Neural progenitor cell (in vitro differentiated cells): ENCODE results near the gene ARAP2. TPM values are rescaled to one million over a fixed set of nuclear protein-coding genes. Genes with fewer than 3 reads are reported as not detected.

Experiments used
- DNase-seq: peaks from one replicate; pipeline ENCODE4 v3.0.0-alpha.2; 2016; ENCODE audit warnings: low spot score
- H2AFZ ChIP-seq: fragments of 200-600 bp; sonication (generic); replicated peaks from 2 replicates; pipeline ENCODE4 v1.6.1; 2016; ENCODE audit warnings: antibody characterized with exemption
- H3F3A ChIP-seq: fragments of 200-600 bp; sonication (generic); 2 replicates; pipeline ENCODE4 v1.6.1; 2016; ENCODE audit warnings: antibody characterized with exemption, low read depth
- H3K27ac ChIP-seq: fragments of 200-600 bp; sonication (generic); 2 replicates; pipeline ENCODE4 v1.5.1; 2016; ENCODE audit warnings: mild to moderate bottlenecking
- H3K27me3 ChIP-seq: fragments of 200-600 bp; sonication (generic); 2 replicates; pipeline ENCODE4 v1.6.1; 2016; ENCODE audit warnings: mild to moderate bottlenecking, moderate library complexity
- H3K36me3 ChIP-seq: fragments of 200-600 bp; sonication (generic); 2 replicates; pipeline ENCODE4 v1.5.1; 2016
- H3K4me1 ChIP-seq: fragments of 200-600 bp; sonication (generic); 2 replicates; pipeline ENCODE4 v1.6.1; 2016; ENCODE audit warnings: mixed run types
- H3K4me2 ChIP-seq: fragments of 200-600 bp; sonication (generic); 2 replicates; pipeline ENCODE4 v1.6.1; 2016
- H3K4me3 ChIP-seq: fragments of 200-600 bp; sonication (generic); 2 replicates; pipeline ENCODE4 v1.5.1; 2016
- H3K79me2 ChIP-seq: fragments of 200-600 bp; sonication (generic); 2 replicates; pipeline ENCODE4 v1.6.1; 2016; ENCODE audit warnings: low read depth
- H3K9ac ChIP-seq: fragments of 200-600 bp; sonication (generic); 2 replicates; pipeline ENCODE4 v1.6.1; 2016
- H3K9me3 ChIP-seq: fragments of 200-600 bp; sonication (generic); 2 replicates; pipeline ENCODE4 v1.5.1; 2016; ENCODE audit warnings: low read depth
- H4K20me1 ChIP-seq: fragments of 200-600 bp; sonication (generic); 2 replicates; pipeline ENCODE4 v1.6.1; 2016; ENCODE audit warnings: low read depth
- H3K27ac Mint-ChIP-seq: 3 replicates; pipeline ENCODE4 v1.8.0; 2021; ENCODE audit warnings: mixed read lengths
- H3K27me3 Mint-ChIP-seq: 2 replicates; pipeline ENCODE4 v1.8.0; 2022; ENCODE audit warnings: low read depth, mild to moderate bottlenecking, inconsistent platforms, moderate library complexity, mixed read lengths; ENCODE audit not compliant: insufficient read depth
- H3K36me3 Mint-ChIP-seq: 3 replicates; pipeline ENCODE4 v1.8.0; 2021; ENCODE audit warnings: mixed read lengths
- H3K4me1 Mint-ChIP-seq: 3 replicates; pipeline ENCODE4 v1.8.0; 2021; ENCODE audit warnings: mixed read lengths
- H3K4me3 Mint-ChIP-seq: 3 replicates; pipeline ENCODE4 v1.8.0; 2021; ENCODE audit warnings: mild to moderate bottlenecking, moderate library complexity, mixed read lengths
- H3K9me3 Mint-ChIP-seq: 3 replicates; pipeline ENCODE4 v1.8.0; 2020; ENCODE audit warnings: mixed read lengths
- CTCF ChIP-seq: fragments of 200-600 bp; sonication (generic); IDR thresholded peaks from 2 replicates; pipeline ENCODE4 v1.5.1; 2017; ENCODE audit warnings: antibody characterized with exemption, mild to moderate bottlenecking
- EZH2 ChIP-seq: fragments of 200-600 bp; sonication (generic); IDR thresholded peaks from 2 replicates; pipeline ENCODE4 v1.6.1; 2017; ENCODE audit warnings: antibody characterized with exemption, mild to moderate bottlenecking, moderate library complexity
- EZH2phosphoT487 ChIP-seq: fragments of 200-600 bp; sonication (generic); IDR thresholded peaks from 2 replicates; pipeline ENCODE4 v1.6.1; 2017; ENCODE audit warnings: antibody characterized with exemption
- total RNA-seq: library from RNA; depleted of rRNA; stranded (reverse); fragments of >200 nt; gene quantifications from 2 replicates; pipeline ENCODE4 v1.2.3, GENCODE V29; 2015; ENCODE audit warnings: low replicate concordance

The ARAP2 gene
- total RNA-seq, 1 donor from 2014 or later: 1.6 TPM

DNA sequence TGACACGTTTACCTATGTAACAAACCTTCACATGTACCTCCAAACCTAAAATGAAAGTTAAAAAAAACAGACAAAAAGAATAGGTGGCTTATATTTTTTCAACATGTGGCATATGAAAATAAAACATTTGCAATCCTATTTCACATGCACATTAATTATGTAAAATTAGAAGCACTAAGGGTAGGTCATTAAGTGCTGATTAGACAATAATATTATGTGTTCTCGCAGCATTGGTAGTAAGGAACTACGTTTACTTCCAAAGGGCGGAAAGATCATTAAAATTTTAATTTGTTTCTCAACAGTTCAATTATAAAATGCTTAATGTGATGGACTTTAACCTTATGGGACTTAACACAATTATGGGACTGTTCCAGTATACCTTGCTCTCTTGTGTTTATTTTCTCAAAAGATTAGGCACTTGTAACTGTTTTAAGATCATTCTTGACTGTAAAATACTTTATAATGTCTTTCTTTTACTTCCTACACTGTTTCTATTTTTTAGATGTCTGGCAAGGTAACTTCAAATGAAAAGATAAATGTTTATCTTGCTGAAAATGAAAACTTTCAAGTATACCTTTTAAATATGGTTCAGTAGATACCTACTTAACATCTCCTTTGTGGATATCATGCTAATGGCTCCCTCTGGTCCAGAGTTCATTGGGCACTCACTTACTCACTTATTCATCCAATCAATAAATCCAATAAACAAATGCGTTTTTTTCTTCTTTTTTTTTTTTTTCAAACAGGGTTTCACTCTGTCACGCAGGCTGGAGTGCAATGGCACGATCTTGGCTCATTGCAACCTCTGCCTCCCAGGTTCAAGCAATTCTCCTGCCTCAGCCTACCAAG, 202.0 kb downstream of the ARAP2 start:
- TF ChIP-seq EZH2phosphoT487 (no peak), CTCF (no peak), EZH2 (no peak)
- Mint-ChIP-seq H3K9me3 (no peaks in the 10 kb centered on the region), H3K27me3 (no peaks in the 10 kb centered on the region), H3K4me3 (no peak overlapping the region), H3K4me1 (no peaks in the 10 kb centered on the region), H3K27ac (no peak overlapping the region), H3K36me3 (no peaks in the 10 kb centered on the region)
- Histone ChIP-seq H3K9ac (no peak overlapping the region), H3K27ac (no peak overlapping the region), H3K79me2 (no peaks in the 10 kb centered on the region), H3F3A (no peaks in the 10 kb centered on the region), H3K4me3 (no peak overlapping the region), H3K9me3 (no peaks in the 10 kb centered on the region), H2AFZ (no peak overlapping the region), H3K36me3 (no peaks in the 10 kb centered on the region), H4K20me1 (no peaks in the 10 kb centered on the region), H3K27me3 (no peaks in the 10 kb centered on the region), H3K4me2 (no peak overlapping the region), H3K4me1 (no peaks in the 10 kb centered on the region)
- no peak for DNase-seq

DNA sequence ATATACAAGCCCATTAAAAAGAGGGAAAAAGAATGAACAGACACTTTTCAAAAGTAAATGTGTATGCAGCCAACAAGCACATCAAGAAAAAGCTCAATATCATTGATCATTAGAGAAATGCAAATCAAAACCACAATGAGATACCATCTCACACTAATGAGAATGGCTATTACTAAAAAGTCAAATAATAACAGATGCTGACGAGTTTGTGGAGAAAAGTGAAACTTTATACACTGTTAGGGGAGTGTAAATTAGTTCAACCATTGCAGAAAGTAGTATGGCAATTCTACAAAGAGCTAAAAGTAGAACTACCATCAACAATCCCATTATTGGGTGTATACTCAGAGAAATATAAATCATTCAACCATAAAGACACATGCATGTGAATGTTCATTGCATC, 203.0 kb downstream of the ARAP2 start:
- Mint-ChIP-seq H3K27ac (no peak overlapping the region), H3K27me3 (no peaks in the 10 kb centered on the region), H3K4me1 (no peaks in the 10 kb centered on the region), H3K9me3 (no peaks in the 10 kb centered on the region), H3K4me3 (no peak overlapping the region), H3K36me3 (no peaks in the 10 kb centered on the region)
- no peak overlapping the region for H3K9ac ChIP-seq
- H3K4me2 ChIP-seq: no peak overlapping the region
- no peaks in the 10 kb centered on the region for H3K36me3 ChIP-seq
- TF ChIP-seq EZH2 (no peak), CTCF (no peak), EZH2phosphoT487 (no peak)
- no peak for DNase-seq
- H3F3A ChIP-seq: no peaks in the 10 kb centered on the region
- H3K79me2 ChIP-seq: no peaks in the 10 kb centered on the region
- H3K4me3 ChIP-seq: no peak overlapping the region
- H2AFZ ChIP-seq: no peak overlapping the region
- no peaks in the 10 kb centered on the region for H3K4me1 ChIP-seq
- H3K27me3 ChIP-seq: no peaks in the 10 kb centered on the region
- H3K9me3 ChIP-seq: no peaks in the 10 kb centered on the region
- no peak overlapping the region for H3K27ac ChIP-seq
- H4K20me1 ChIP-seq: no peaks in the 10 kb centered on the region

DNA sequence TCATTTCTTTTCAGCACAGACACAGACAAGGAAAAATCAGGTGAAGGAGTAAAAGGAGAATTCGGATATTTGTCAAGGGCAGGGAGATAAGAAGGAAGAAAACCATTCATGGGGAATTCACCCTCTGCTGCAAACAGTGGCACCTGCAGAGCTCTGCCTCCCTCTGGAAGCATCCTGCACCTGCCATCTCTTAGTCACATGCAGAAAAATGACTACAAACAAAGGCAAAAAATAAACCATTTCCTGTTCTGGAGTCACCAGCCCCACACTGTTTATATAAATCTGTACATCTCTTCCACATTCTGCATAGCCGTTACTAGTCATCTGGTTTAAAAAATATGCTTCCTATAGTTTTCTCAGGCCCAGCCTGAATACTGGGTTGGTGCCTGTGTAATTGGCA, 205.3 kb downstream of the ARAP2 start:
- H3K79me2 ChIP-seq: no peaks in the 10 kb centered on the region
- no peak overlapping the region for H2AFZ ChIP-seq
- H3K27me3 ChIP-seq: no peaks in the 10 kb centered on the region
- no peaks in the 10 kb centered on the region for H3K4me1 ChIP-seq
- no peak overlapping the region for H3K4me3 ChIP-seq
- H3K9ac ChIP-seq: no peak overlapping the region
- no peaks in the 10 kb centered on the region for H3K36me3 Mint-ChIP-seq
- no peak for DNase-seq
- no peaks in the 10 kb centered on the region for H3K36me3 ChIP-seq
- H3K27ac ChIP-seq: no peak overlapping the region
- no peaks in the 10 kb centered on the region for H3K9me3 ChIP-seq
- no peak overlapping the region for H3K4me3 Mint-ChIP-seq
- no peaks in the 10 kb centered on the region for H4K20me1 ChIP-seq
- TF ChIP-seq EZH2phosphoT487 (no peak), EZH2 (no peak), CTCF (no peak)
- no peaks in the 10 kb centered on the region for H3K27me3 Mint-ChIP-seq
- H3K9me3 Mint-ChIP-seq: no peaks in the 10 kb centered on the region
- no peaks in the 10 kb centered on the region for H3F3A ChIP-seq
- H3K4me1 Mint-ChIP-seq: no peaks in the 10 kb centered on the region
- no peak overlapping the region for H3K4me2 ChIP-seq
- H3K27ac Mint-ChIP-seq: no peak overlapping the region
